ENCODE results near the gene SAPCD1. TPM values are rescaled to one million over a fixed set of nuclear protein-coding genes. Genes with fewer than 3 reads are reported as not detected.
"Not testable (repeated sequence)": the region's sequence is repeated elsewhere in the genome, so short reads cannot be mapped to it uniquely, and the experiment has no call there.

Gene SAPCD1
- total RNA-seq, 3 donors from 2014 or later (not counting 1 experiment from before 2014, with no cell fraction given) = 5.4 to 14.5 (median 6.9) TPM

- DNase-seq = peak in 1 of 2 donors; percentile 71
- Histone ChIP-seq H3K4me3 (ENCODE audit: low read length) (no peak overlapping the region), H3K4me1 (ENCODE audit: control insufficient read depth, insufficient read depth, low read length) (peaks cover 31% of the 10 kb centered on the region), H3K27me3 (ENCODE audit: control insufficient read depth, insufficient read depth, low read length) (no peaks in the 10 kb centered on the region), H3K36me3 (ENCODE audit: control insufficient read depth, insufficient read depth, low read length) (peaks cover 3% of the 10 kb centered on the region), H3K27ac (ENCODE audit: low read length) (peak overlapping the region; percentile 60), H3K9me3 (ENCODE audit: control insufficient read depth, insufficient read depth, low read length) (no peaks in the 10 kb centered on the region)
- H3K9me3 Mint-ChIP-seq = no peaks in the 10 kb centered on the region
- H3K4me3 Mint-ChIP-seq = peak overlapping the region; percentile 61
- peak overlapping the region; percentile 5 to 96 for H3K27ac Mint-ChIP-seq
- no peaks in the 10 kb centered on the region for H3K36me3 Mint-ChIP-seq
- peaks cover 25 to 30% of the 10 kb centered on the region in 2 donors for H3K4me1 Mint-ChIP-seq
- intact Hi-C loops (cut with micrococcal nuclease) = loop anchor here (5.0 kb wide), 1 partner anchor 35 kb away; no protein-coding TSS in a partner anchor
- TF ChIP-seq CTCF (IDR thresholded peaks at IDR 0.05) = no peak
- ATAC-seq = no peak
- no peaks in the 10 kb centered on the region for H3K27me3 Mint-ChIP-seq (ENCODE audit: low read depth in 2 of 2)
- WGBS (ENCODE audit: insufficient coverage) = 9% methylated on average over 5 of the region's 5 CpGs
Observed at GRCh38 chr6:31797588-31797987, 35.1 kb downstream of the SAPCD1 start.

GRCh38 chr6:31799781-31800180 lies 37.3 kb downstream of the SAPCD1 start:
- intact Hi-C loops (cut with micrococcal nuclease) = loop anchor here (5.0 kb wide), 1 partner anchor 33 kb away; no protein-coding TSS in a partner anchor
- no peaks in the 10 kb centered on the region for H3K9me3 Mint-ChIP-seq
- no peak for TF ChIP-seq CTCF (IDR thresholded peaks at IDR 0.05)
- no peaks in the 10 kb centered on the region for H3K27me3 ChIP-seq (ENCODE audit: control insufficient read depth, insufficient read depth, low read length)
- peaks cover 13 to 18% of the 10 kb centered on the region in 2 donors for H3K4me1 Mint-ChIP-seq
- H3K4me1 ChIP-seq (ENCODE audit: control insufficient read depth, insufficient read depth, low read length) = peaks cover 27% of the 10 kb centered on the region
- H3K27me3 Mint-ChIP-seq (ENCODE audit: low read depth in 2 of 2) = no peaks in the 10 kb centered on the region
- H3K36me3 Mint-ChIP-seq = no peaks in the 10 kb centered on the region
- H3K4me3 Mint-ChIP-seq = no peak overlapping the region
- H3K4me3 ChIP-seq (ENCODE audit: low read length) = no peak overlapping the region
- no peak overlapping the region for H3K27ac ChIP-seq (ENCODE audit: low read length)
- H3K9me3 ChIP-seq (ENCODE audit: control insufficient read depth, insufficient read depth, low read length) = no peaks in the 10 kb centered on the region
- DNase-seq (no peak), ATAC-seq (no peak)
- H3K36me3 ChIP-seq (ENCODE audit: control insufficient read depth, insufficient read depth, low read length) = peaks cover 2% of the 10 kb centered on the region
- H3K27ac Mint-ChIP-seq = no peak overlapping the region
- WGBS (ENCODE audit: insufficient coverage) = 96% methylated on average over 11 of the region's 12 CpGs

- H3K4me3 Mint-ChIP-seq; H3K9me3 Mint-ChIP-seq; H3K27me3 ChIP-seq (ENCODE audit: control insufficient read depth, insufficient read depth, low read length); intact Hi-C loops (cut with micrococcal nuclease); H3K36me3 ChIP-seq (ENCODE audit: control insufficient read depth, insufficient read depth, low read length); H3K27ac Mint-ChIP-seq; H3K4me3 ChIP-seq (ENCODE audit: low read length); H3K9me3 ChIP-seq (ENCODE audit: control insufficient read depth, insufficient read depth, low read length); H3K36me3 Mint-ChIP-seq; H3K27ac ChIP-seq (ENCODE audit: low read length); DNase-seq; H3K27me3 Mint-ChIP-seq (ENCODE audit: low read depth in 2 of 2); ATAC-seq: not testable (repeated sequence)
- H3K4me1 ChIP-seq (ENCODE audit: control insufficient read depth, insufficient read depth, low read length) = peaks cover 27% of the 10 kb centered on the region
- H3K4me1 Mint-ChIP-seq = peaks cover 12 to 18% of the 10 kb centered on the region in 2 donors
- WGBS (ENCODE audit: insufficient coverage) = 97% methylated on average over 6 of the region's 8 CpGs
Observed at GRCh38 chr6:31801031-31801927, 38.8 kb downstream of the SAPCD1 start.

- H3K27me3 Mint-ChIP-seq (ENCODE audit: low read depth in 2 of 2) = no peaks in the 10 kb centered on the region
- Histone ChIP-seq H3K27ac (ENCODE audit: low read length) (peak overlapping the region; percentile 80), H3K36me3 (ENCODE audit: control insufficient read depth, insufficient read depth, low read length) (peaks cover 5% of the 10 kb centered on the region), H3K9me3 (ENCODE audit: control insufficient read depth, insufficient read depth, low read length) (no peaks in the 10 kb centered on the region), H3K4me1 (ENCODE audit: control insufficient read depth, insufficient read depth, low read length) (peaks cover 18% of the 10 kb centered on the region), H3K4me3 (ENCODE audit: low read length) (peak overlapping the region; percentile 77), H3K27me3 (ENCODE audit: control insufficient read depth, insufficient read depth, low read length) (no peaks in the 10 kb centered on the region)
- H3K4me1 Mint-ChIP-seq = peaks cover 15% of the 10 kb centered on the region in 2 donors
- ATAC-seq (peak in 2 of 3 donors; percentile 5 to 6), DNase-seq (peak in 1 of 2 donors; percentile 24)
- no peaks in the 10 kb centered on the region for H3K9me3 Mint-ChIP-seq
- no peaks in the 10 kb centered on the region for H3K36me3 Mint-ChIP-seq
- H3K27ac Mint-ChIP-seq = peak overlapping the region; percentile 91 to 92
- intact Hi-C loops (cut with micrococcal nuclease) = loop anchor here (1.0 kb wide), 1 partner anchor 11 kb away; the partner anchor contains the start of gene VARS1
- 15% methylated on average over 6 of the region's 7 CpGs for WGBS (ENCODE audit: insufficient coverage)
- TF ChIP-seq CTCF (IDR thresholded peaks at IDR 0.05) = no peak
- H3K4me3 Mint-ChIP-seq = peak overlapping the region; percentile 88
Observed at GRCh38 chr6:31805939-31806469, 43.5 kb downstream of the SAPCD1 start.
